Activated CD4-positive, alpha-beta T cell treated with anti-CD3 and anti-CD28 coated beads, Interleukin-2, amount 50 U/mL, for 4 hours (primary cell): ENCODE measurements around the gene ADGRV1.

Experiments used
- DNase-seq, 2 experiments: peaks; one replicate each; pipeline ENCODE4 v3.0.0-alpha.2; 2020

The ADGRV1 gene

GRCh38 chr5:91150636-91151035, 592.0 kb downstream of the ADGRV1 start:
- no peak for DNase-seq

DNA sequence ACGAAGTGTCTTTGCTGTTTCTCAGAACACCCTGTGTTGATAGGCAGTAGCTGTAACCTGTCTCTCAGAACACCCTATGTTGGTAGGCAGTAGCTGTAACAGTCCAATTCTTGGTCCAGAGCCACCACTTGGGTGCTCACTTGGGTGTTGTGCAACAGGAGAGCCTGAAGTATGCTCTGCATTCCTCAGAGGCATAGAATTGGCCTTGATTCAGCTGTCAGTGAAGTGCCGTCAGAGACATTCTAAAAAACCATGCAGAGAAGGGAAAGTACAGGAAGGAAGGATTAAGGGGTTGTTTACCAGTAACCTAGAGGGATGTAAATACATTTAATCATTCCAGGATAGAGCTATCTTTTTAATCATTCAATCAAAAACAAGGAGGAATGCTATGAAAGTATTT, 593.4 kb downstream of the ADGRV1 start:
- DNase-seq: no peak

DNA sequence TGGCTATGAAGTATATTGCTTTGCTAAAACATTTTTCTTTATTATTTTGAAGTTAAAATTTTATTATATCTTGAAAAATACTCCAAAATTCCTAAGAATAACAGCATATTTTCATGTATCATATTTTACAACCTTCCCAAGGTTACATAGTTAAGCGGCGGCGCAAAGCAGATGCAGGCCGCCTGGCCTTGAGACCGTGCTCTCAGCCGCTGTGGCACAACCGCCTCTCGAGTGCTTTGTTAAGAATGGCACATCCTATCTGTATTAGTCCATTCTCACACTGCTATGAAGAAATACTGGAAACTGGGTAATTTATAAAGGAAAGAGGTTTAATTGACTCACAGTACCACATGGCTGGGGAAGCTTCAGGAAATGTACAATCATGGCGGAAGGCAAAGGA, 595.7 kb downstream of the ADGRV1 start:
- no peak for DNase-seq

- no peak for DNase-seq
Observed at GRCh38 chr5:91155274-91155673, 596.7 kb downstream of the ADGRV1 start.

GRCh38 chr5:91156242-91156641, 597.6 kb downstream of the ADGRV1 start:
- DNase-seq: no peak

DNA sequence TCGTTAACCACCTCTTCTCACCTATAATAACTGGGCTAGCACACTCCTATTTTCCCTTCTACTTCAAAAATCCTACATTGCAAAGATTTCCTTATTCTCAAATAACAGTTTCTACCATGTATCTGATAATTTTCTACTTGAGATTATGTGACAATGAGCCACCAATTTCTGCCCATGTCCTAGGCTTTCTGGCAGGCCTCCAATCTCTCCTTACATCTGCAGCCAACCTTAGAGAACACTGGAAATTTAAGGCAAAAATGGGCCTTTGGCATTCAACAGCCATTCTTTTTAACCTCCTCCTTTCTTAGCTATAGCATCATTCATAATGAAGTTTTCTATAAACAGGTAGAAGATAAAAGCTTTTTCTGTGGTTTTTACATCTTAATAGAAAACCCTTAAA, 599.4 kb downstream of the ADGRV1 start:
- no peak for DNase-seq

GRCh38 chr5:91159647-91160046, 601.0 kb downstream of the ADGRV1 start:
- DNase-seq: no peak

- DNase-seq: no peak
Observed at GRCh38 chr5:91160714-91161285, 602.2 kb downstream of the ADGRV1 start.

DNA sequence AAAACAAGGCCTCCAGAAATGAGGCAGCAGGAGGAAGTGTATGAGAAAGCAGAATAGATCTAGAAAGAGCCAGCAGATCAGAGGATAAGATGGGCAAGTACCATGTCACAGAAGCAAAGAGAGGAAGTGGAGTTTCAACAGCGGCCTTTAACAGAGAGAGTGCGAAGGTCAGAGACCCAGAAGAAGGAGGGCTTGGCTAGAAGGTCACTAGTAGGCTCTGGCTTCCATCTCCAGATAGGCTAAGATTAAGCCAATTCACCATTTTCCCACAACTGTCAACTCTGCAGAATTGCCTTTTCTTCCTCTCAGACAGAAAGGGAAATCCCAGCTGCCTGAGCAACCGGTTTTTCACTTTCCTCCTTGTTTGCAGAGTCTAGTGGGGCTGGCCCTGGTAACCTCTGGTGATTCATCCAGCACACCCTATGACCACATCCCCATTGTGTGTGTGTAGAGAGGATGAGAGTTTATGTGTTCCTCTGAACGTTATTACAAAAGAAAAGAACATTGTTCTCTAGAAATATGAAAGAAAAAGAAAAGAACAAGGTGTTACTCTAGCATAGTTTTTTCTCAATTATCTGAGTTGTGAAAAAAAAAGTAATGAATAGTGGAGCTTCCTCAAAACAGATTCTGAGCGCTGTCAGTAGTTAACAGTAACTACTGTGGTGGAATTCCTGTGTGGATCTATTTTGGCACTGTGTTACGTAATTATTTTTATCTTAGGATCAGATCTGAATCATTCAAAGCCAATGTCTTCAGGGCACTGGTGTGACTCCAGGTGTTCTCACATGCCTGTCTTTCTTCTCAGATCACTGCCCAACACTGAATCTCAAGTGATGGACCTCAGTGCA, 604.2 kb downstream of the ADGRV1 start:
- DNase-seq: peak; percentile 30 to 39

GRCh38 chr5:91164424-91164823, 605.8 kb downstream of the ADGRV1 start:
- no peak for DNase-seq

- DNase-seq: no peak
Observed at GRCh38 chr5:91166059-91166807, 607.6 kb downstream of the ADGRV1 start.

GRCh38 chr5:91168859-91169258, 610.3 kb downstream of the ADGRV1 start:
- DNase-seq: no peak

- no peak for DNase-seq
Observed at GRCh38 chr5:91170266-91170665, 611.7 kb downstream of the ADGRV1 start.

- no peak for DNase-seq
Observed at GRCh38 chr5:91171322-91171721, 612.7 kb downstream of the ADGRV1 start.

DNA sequence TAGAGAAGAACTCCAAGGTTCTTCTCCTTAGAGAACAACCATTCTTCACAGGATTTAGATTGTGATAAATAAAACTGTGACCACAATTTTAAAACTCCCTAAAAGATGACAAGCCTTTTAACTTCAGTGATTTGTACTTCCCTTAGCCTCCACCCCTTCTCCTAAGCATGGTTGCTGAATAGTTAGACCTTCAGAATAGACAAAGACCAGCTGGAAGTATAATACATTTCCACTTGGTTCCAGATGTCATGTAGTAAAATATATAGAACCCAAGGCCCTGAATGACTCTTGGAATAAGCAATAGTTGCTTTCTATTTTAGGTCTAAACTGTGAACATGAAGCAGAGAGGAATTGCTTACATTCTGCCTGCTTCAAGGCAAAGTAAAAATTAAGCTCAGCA, 615.8 kb downstream of the ADGRV1 start:
- DNase-seq: no peak

- no peak for DNase-seq
Observed at GRCh38 chr5:91175708-91176107, 617.1 kb downstream of the ADGRV1 start.

DNA sequence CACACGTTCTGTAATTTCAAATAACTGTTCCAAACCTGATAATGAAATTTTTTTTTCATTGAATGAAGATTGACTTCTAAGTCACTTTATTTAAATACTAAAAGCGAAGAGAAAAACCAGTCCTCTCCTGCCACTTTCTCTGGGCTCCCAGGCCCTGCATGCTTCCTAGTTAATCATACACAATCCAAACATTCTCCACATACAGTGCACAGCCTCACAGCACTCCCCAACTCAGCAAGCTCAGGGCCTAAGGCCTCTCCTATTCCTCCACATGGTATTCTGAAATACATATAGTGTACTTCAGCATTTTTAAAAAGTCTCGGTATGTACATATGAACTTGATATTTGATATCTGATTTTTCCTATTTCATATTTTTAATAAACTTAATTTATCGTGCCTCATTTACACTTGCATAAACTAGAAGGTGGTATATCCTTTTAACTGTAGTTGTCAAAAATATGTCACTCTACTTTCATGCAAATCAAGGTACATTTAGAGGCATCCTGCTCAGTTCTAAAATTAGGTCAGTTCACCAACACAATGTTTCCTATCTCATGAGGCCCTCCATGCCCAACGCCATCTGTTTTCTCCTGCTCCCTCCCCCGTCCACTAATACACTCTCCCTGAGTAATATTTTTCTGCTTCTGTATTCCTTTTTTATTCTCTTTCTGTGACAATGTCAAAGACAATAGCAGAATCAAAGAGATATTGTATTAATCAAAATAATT, 617.9 kb downstream of the ADGRV1 start:
- DNase-seq: no peak

DNA sequence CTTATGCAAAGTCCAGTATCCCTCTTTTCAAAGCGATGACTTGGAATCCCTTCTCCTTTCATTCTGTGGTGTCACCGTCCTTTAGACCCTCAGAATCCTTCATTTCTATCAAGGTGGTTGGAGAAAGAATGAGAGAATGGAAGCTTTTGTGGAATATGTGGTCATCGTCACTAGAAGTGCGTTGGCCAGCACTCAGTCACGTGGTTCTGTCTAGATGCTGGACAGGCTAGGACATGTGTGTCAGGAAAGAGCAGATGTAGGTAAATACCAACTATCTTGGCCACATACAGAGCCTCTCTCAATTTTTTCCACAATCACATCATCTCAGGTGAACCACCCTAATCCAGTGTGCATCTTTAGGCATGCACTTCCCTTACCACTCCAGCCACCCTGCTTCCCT, 618.5 kb downstream of the ADGRV1 start:
- DNase-seq: no peak

GRCh38 chr5:91177639-91178038, 619.0 kb downstream of the ADGRV1 start:
- DNase-seq: no peak

DNA sequence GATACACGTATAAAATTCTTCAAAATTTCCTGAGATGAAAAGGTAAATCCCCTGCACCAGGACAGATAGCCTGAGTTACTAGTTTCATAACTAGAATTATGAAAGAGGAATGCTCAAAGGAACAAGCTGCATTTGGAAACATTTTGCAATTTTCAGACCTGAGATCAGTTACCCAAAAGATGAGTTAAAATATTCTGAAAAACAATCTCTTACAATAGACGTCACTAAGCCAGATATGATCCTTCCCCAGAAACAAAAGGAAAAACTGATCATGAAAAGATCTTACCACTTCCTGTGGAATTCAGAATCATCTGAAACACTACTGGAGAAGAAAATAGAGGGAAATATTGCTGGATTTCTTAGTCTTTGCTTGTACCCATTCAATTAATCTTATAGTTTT, 619.9 kb downstream of the ADGRV1 start:
- no peak for DNase-seq

- no peak for DNase-seq
Observed at GRCh38 chr5:91179018-91179417, 620.4 kb downstream of the ADGRV1 start.

GRCh38 chr5:91180506-91180905, 621.9 kb downstream of the ADGRV1 start:
- DNase-seq: no peak

GRCh38 chr5:91182763-91183162, 624.2 kb downstream of the ADGRV1 start:
- DNase-seq: no peak
